CD4-positive, alpha-beta T cell treated with Interleukin-10 for 1 hour (primary cell): Measurements from ENCODE around the gene PTGIR.
"Not testable (repeated sequence)": the region's sequence is repeated elsewhere in the genome, so short reads cannot be mapped to it uniquely, and the experiment has no call there.

ENCODE experiments used
- DNase-seq: peaks from one replicate; pipeline ENCODE4 v3.0.0-alpha.2; 2020

The PTGIR gene

GRCh38 chr19:46637224-46637623, 12.3 kb upstream of the PTGIR start:
- no peak for DNase-seq

DNA sequence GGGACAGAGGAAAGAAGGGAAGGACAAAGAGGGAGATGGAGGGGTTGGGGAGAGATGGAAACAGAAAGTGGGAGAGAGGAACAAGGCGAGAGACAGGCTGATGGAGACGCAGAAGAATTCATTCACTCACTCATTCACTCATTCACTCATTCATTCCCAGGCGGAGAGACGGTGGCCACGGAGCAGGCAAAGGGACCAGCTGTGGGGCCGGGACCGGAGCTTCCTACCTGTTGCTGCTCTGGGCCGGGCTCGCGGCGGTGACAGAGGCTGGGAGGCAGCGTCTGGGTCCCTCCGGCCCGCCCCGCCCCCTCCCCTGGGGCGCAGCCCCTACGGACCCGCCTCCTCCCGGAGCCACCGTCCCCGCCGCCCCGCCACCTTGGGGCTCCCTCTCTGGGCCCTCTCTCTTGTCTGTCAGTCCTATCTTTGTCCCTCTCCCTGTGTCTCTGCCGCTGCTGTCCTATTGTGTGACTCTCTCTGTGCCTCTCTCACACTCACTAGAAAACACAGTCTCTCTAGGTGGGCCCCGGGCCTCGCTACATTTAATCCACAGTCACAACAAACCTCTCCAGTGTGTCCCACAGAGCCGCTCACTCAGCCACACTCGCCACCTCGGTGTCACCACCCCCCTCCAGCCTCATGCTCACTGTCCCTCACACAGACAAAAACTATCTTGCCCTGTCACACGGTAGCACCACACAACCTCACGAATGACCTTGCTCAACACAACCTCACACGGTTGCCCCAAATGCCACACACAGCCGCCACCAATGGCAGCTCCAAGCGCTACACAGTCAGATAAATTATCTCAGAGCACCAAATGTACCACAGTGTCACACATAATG, 11.3 kb upstream of the PTGIR start, which contains the start of gene GNG8:
Gene GNG8 (minus strand): TSS at position 283 of the 842 bp plus-strand sequence. CDS start 1,520 bp downstream, outside the sequence.
- DNase-seq, result no peak

- DNase-seq, result no peak
These were observed 9.8 kb upstream of the PTGIR start for GRCh38 chr19:46634656-46635218.

GRCh38 chr19:46634045-46634655, 9.3 kb upstream of the PTGIR start:
- DNase-seq, result peak; percentile 96

DNA sequence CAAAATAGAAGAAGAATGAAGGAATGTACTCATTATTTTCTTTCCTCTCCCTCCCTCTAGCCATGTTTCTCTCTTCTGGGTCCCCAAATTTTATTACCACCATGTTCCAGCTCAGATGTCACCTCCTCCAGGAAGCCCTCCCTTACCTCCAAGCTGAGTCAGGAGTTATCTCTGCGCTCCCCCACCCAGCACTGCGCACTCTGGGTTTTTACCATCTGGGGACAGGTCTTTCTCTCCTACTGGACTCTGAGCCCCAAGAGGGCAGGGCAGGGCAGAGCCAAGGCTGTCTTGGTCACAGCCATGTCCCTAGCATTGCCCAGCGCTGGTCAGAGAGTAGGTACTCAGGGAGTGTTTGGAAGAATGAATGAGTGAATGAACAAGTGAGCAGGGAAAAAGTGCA, 8.2 kb upstream of the PTGIR start:
- no peak for DNase-seq

DNA sequence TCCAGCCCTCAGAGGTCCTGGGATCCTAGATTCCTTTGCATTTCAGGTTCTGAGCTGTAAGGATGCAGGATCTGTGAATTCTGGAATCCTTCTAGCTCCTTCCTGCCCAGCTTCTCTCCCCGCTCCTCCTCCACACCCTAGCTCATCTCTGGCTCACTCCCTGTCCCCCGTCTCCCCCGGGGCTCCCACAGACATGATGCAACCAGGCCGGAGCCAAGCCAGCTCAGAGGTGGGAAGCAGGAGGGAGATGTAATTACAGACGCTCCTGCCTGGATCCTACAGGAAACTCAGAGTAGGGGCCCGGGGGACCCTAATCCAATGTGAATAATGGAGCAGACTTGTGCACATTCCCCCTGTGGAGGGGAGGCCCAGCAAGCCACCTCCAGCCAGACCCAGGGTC, 6.6 kb upstream of the PTGIR start:
- DNase-seq, result no peak

DNA sequence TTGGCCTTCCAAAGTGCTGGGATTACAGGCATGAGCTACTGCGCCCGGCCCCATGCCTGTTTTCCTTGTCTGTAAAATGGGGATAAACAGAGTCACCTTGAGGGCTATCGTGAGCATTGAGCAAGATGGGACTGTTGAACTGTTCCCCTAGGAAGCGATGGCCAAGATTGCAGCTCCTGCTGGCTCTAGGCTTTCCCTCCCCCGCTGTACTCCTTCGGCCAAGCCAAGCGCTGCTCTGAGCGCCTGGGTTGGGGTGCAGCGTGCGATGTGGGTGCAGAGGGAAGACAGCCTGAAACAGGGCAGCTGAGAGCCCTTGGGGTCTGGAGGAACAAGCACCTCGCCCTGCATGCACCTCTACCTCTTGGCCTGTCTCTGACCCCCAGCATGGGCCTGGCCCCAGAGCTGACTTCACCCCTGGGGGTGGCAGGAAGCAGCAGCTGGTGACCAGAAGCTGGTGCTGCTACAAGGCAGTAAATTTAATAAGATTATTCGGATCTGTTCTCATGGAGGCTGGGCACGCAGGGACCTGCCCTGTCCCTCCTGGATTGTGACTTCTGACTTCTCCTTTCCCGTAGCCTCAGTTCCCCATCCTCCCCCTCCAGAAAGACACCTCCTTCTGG, 5.8 kb upstream of the PTGIR start:
- no peak for DNase-seq

GRCh38 chr19:46629546-46630025, 4.7 kb upstream of the PTGIR start:
- DNase-seq, result no peak

GRCh38 chr19:46628970-46629369, 4.1 kb upstream of the PTGIR start:
- not testable (repeated sequence) for DNase-seq

DNA sequence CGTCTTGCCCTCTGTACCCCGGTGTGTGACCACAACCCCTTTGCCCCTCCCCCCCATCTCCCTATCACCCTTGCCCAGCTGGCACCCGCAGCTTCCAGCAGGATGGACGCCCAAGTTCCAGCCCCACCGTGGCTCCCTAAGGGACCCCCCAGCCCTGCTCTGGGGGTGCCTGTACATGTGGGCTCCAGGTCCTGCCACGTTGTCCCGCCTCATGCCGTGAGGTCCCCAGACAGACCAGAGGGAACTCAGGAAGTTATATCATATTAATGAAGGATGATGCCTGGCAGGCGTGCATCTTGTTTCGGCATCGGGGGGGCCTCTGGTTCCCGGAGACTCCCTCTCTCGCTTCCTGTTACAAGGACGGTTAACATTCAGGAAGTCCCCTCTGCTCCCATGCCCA, 1.6 kb upstream of the PTGIR start:
- DNase-seq, result no peak

- DNase-seq, result no peak
These were observed 842 bp upstream of the PTGIR start for GRCh38 chr19:46625731-46626130.

- DNase-seq, result no peak
These were observed 880 bp downstream of the PTGIR start for GRCh38 chr19:46623915-46624502.

GRCh38 chr19:46622118-46622446, 2.8 kb downstream of the PTGIR start:
- DNase-seq, result no peak

DNA sequence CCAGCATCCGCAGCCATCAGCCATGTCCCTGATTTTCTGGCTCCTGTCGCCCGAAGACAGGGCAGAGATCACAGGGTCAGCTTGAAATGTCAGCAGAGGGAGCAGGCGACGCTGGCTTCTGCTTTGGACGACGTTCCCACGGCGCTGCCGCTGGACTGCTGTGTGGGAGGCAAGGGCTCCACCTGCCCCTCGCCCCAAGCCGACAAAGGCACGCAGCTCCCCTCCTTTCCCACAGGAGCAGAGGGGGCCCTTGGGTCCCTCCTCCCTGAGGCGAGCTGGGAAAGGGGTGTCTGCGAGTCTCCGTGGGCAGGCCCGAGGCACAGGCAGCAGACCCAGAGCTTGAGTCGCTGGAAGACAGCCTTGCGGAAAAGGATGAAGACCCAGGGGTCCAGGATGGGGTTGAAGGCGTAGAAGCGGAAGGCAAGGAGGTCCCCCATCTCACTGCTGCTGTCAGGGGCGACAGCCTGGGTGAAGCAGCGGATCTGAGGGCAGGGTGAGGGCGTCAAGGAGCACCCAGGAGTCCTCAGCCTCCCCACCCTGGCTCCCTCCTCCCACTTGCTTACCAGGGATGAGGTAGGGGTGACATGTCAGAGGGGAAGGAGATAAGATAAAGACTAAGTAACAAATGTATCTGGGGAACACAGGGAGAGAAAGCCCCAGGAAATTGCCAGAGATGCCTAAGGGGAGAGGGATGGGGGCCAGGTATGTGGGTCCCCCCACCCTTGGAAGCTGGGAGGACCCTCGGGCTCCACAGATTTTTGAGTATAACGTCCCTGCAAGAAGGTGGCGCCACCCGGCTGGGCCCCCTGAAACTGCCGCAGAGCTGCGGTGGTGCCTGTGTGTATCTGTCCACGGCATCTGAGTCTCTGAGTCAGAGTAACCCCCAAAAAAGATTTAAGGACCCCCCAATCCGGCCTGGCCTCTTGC, 3.4 kb downstream of the PTGIR start:
- no peak for DNase-seq

- no peak for DNase-seq
These were observed 4.2 kb downstream of the PTGIR start for GRCh38 chr19:46620716-46621115.

DNA sequence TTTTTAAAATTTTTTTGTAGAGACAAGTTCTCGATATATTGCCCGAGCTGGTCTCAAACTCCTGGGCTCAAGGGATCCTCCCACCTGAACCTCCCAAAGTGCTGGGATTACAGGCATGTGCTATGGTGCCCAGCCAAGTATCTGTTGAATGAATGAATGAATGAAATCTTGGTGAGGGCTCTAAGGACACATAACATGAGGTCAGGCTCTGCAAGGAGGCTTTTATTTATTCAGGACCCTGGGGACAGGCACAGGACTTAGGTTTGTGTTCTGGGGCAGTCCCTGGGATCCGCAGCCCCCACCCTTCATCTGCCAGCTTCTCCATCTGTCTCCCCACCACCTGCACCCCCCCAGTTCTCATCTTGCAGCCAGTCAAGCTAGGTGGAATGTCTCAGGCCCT, 4.6 kb downstream of the PTGIR start:
- DNase-seq, result no peak

- DNase-seq, result peak; percentile 57
These were observed 6.1 kb downstream of the PTGIR start for GRCh38 chr19:46618670-46619231.

- DNase-seq, result no peak
These were observed 7.3 kb downstream of the PTGIR start for GRCh38 chr19:46617601-46618000.

DNA sequence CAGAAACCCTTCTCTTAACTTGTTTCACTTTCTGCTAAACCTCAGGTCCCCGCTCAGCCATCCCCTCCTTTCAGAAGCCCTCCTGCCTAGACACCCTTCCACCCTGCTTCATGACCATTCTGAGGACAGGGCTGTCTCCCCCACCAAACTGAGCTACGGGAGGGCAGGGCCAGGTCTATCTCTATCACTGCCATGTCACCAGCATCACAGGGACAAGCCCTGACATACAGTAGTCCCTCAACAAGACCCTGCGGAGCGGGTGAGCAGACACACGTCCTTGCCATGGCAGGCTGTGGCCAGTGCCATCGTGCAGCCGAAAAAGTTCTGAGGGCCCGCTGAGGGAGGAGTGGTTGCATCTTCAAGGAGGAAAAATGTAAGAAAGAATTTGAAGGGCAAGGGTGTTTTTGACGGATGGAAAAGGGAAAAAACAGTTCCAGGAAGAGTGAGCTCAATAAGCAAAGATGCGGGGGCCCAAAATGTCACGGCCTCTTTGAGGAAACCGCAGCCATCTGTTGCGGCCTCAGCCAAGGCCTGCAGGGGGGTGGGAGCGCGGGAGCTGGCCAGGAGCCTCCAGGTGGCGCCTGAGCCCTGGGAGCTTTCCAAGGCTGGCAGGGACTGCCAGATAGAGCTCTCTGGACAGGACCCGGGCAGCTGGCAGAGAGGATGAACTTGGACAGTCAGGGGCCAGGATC, 8.1 kb downstream of the PTGIR start:
- DNase-seq, result no peak

DNA sequence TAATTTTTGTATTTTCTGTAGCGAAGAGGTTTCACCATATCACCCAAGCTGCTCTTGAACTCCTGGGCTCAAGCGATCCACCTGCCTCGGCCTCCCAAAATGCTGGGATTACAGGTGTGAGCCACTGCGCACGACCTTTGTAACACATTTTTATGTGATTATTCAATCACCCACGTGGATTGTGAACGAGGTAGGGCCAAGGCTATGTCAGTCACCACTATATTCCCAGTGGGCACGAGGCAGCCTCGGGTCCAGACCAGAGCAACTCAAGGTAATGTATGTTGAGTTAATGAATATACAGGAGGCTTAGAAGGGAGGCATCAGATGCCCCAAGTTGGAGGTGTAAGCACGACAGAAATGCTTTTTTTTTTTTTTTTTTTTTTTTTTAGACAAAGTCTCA, 8.9 kb downstream of the PTGIR start:
- no peak for DNase-seq

- peak; percentile 83 for DNase-seq
These were observed 10.7 kb downstream of the PTGIR start for GRCh38 chr19:46614114-46614722.
